ENCODE data around the gene SPOCD1.

The SPOCD1 gene

DNA sequence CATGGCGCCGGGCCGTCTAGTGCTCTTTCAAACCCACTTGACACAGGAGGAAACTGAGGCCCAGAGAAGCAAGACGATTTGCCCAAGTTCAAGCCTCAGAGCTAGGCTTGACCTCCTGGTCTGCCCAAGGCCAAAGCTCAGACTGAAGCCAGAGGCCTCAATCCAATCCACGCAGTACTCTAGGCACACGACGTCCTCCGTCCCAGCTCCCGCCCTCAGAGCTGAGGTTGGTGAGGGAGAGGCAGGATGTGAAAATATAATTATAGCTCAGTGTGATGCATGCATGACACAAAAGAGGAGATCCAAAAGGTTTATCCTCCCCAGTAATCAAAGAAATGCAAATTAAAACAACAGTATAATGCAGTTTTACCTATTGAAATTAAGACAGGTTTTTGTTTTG is 36.1 kb downstream of the SPOCD1 start:
- no peak for DNase-seq (ENCODE audit: low read depth, low spot score)
- CTCF ChIA-PET = interaction anchor here (1.3 to 4.5 kb wide), 5 partner anchors 9 to 34 kb away, joined by 3 to 28 read pairs (median 4); no protein-coding TSS in a partner anchor
- no peak overlapping the region for H3K4me3 ChIP-seq (ENCODE audit: low read depth, low read length)
- TF ChIP-seq, protein P1, sequence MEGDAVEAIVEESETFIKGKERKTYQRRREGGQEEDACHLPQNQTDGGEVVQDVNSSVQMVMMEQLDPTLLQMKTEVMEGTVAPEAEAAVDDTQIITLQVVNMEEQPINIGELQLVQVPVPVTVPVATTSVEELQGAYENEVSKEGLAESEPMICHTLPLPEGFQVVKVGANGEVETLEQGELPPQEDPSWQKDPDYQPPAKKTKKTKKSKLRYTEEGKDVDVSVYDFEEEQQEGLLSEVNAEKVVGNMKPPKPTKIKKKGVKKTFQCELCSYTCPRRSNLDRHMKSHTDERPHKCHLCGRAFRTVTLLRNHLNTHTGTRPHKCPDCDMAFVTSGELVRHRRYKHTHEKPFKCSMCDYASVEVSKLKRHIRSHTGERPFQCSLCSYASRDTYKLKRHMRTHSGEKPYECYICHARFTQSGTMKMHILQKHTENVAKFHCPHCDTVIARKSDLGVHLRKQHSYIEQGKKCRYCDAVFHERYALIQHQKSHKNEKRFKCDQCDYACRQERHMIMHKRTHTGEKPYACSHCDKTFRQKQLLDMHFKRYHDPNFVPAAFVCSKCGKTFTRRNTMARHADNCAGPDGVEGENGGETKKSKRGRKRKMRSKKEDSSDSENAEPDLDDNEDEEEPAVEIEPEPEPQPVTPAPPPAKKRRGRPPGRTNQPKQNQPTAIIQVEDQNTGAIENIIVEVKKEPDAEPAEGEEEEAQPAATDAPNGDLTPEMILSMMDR (IDR thresholded peaks at IDR 0.05; ENCODE audit: insufficient read depth, low read length, missing control alignments) = no peak
- POLR2A ChIA-PET = no interaction called here

DNA sequence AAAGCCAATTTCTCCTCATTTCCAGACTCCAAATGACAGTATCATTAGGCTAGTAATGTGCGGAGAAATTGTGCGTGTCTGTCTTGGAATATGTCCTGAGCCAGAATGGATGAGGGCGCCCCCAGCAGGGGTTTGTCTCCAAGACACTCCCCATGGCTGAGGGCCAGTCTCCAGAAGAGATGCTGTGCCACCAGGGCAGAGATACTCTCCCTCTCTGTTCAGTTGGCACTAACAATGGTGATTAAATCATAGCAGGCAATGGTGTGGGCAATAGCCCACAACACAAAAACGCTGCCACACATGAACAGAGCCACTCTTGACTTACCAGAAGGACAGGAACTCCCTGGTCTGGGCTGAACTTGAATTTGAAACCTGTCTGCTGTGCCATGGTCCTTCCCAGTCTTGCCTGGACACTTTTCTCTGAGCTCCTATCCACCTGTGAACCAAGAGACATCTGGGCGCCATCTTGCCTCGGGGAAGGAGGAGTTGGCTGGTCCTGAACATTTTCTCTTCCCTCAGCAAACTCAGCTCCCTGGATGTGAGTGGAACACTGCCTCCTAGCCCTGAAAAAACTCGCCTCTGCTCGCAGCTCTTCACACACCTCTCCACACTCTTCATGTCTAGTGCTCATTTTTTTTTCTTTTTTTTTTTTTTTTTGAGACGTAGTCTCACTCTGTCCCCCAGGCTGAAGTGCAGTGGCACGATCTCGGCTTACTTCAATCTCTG is 36.9 kb downstream of the SPOCD1 start:
- POLR2A ChIA-PET = no interaction called here
- CTCF ChIA-PET = interaction anchor here (1.3 to 4.5 kb wide), 5 partner anchors 10 to 33 kb away, joined by 3 to 28 read pairs (median 4); no protein-coding TSS in a partner anchor
- DNase-seq (ENCODE audit: low read depth, low spot score) = no peak
- no peak overlapping the region for H3K4me3 ChIP-seq (ENCODE audit: low read depth, low read length)
- TF ChIP-seq, protein P1 (IDR thresholded peaks at IDR 0.05; ENCODE audit: insufficient read depth, low read length, missing control alignments) = no peak

DNA sequence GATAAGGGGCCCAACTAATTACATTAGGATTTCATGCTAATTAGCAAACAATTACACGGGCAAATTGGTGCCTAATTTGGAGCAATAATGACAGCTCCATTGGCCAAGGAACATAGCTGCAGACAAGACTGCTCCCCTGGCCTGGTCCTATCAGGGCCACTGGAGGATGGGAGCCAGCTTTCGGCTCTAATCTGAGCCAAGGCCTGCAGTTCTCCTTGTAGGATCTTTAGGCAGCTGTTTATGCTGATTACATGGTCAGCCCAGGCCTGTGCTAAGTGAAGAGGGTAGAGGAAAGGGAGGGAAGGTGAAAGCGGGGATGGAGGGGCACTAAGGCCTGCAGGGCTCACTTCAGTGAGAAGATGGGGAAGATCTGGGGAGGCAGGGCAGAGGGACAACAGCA is 39.3 kb downstream of the SPOCD1 start:
- ChIA-PET POLR2A (interaction anchor here (0.6 kb wide), 1 partner anchor 13 kb away, joined by 3 read pairs; no protein-coding TSS in a partner anchor), CTCF (interaction anchor here (1.0 to 4.5 kb wide), 6 partner anchors 11 to 187 kb away, joined by 3 to 28 read pairs (median 4); no protein-coding TSS in a partner anchor)
- no peak overlapping the region for H3K4me3 ChIP-seq (ENCODE audit: low read depth, low read length)
- TF ChIP-seq, protein P1 (IDR thresholded peaks at IDR 0.05; ENCODE audit: insufficient read depth, low read length, missing control alignments) = no peak
- no peak for DNase-seq (ENCODE audit: low read depth, low spot score)

DNA sequence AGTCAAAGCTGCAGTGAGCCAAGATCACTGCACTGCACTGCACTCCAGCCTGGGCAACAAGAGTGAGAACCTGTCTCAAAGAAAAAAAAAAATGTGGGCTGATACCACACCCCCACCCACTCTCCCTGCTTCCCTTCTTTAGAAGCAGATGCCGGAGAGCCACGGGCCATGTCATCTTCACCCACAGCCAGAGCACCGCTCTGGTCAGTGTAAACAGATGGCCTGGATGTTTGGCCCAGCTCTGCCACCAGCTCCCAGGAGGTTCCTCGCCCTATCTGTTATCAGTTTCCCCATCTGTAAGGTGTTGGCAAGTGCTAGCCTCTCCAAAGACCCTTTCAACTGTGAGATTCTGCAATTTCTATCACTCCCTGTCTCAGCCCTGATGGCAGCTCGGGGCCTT is 39.8 kb downstream of the SPOCD1 start:
- H3K4me3 ChIP-seq (ENCODE audit: low read depth, low read length) = no peak overlapping the region
- no peak for DNase-seq (ENCODE audit: low read depth, low spot score)
- TF ChIP-seq, protein P1 (IDR thresholded peaks at IDR 0.05; ENCODE audit: insufficient read depth, low read length, missing control alignments) = no peak
- CTCF ChIA-PET = interaction anchor here (1.0 to 4.5 kb wide), 6 partner anchors 11 to 188 kb away, joined by 4 to 28 read pairs (median 6); partner anchors contain the start of gene ADGRB2
- POLR2A ChIA-PET = no interaction called here

DNA sequence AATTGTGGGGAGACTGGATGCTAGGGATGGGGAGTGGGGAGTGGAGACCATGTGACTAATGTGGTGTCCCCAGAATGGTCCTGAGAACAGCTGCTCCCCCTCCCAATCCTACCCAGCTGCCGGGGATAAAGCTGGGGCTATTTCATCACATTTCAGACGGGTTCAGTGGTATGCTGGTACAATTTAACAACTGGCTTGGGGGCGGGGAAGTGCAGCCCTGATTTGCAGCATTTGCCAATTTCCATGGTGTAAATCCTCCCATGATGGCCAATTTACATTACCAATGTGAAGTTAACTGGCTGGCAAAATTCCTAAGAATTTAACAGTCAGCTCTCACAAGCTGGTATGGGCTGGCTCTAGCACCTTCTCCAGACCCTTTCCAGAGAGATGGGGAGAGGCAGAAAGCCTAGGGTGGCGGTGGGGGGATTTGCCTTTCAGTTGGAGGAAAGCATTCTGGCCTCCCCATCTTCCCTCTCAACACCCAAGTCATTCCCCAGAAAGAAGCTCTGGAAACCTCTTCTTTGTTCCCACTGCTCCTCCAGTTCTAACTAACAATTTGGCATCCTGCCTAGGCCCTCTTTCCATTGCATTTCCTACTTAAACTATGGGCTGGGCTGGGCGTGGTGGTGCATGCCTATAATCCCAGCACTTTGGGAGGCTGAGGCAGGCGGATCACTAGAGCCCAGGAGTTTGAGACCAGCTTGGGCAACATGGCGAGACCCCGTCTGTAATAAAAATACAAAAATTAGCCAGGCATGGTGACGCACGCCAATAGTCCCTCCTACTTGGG is 40.4 kb downstream of the SPOCD1 start:
- CTCF ChIA-PET = interaction anchor here (1.4 to 2.6 kb wide), 5 partner anchors 10 to 189 kb away, joined by 4 to 10 read pairs (median 5); partner anchors contain the start of gene ADGRB2
- POLR2A ChIA-PET = no interaction called here
- no peak overlapping the region for H3K4me3 ChIP-seq (ENCODE audit: low read depth, low read length)
- no peak for DNase-seq (ENCODE audit: low read depth, low spot score)
- TF ChIP-seq, protein P1 (IDR thresholded peaks at IDR 0.05; ENCODE audit: insufficient read depth, low read length, missing control alignments) = no peak

DNA sequence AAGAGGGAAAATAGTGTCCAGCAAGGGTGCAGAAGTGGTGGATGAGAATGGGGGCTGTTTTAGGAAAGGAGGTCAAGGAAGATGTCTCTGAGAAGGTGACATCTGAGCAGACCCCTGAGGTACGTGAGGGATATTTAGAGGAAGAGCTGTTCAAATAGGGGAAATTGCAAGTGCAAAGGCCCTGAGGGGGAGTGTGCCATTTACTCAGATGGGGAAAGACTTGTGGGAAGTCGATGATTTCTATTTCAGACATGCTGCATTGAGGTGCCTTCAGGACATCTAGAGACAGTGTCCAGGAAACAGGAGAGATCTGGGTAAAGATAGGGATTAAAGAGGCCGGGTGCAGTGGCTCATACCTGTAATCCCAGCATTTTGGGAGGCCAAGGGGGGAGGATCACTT is 41.3 kb downstream of the SPOCD1 start:
- CTCF ChIA-PET = interaction anchor here (1.4 to 2.6 kb wide), 4 partner anchors 9 to 190 kb away, joined by 4 to 10 read pairs (median 6); partner anchors contain the start of gene ADGRB2
- TF ChIP-seq, protein P1 (IDR thresholded peaks at IDR 0.05; ENCODE audit: insufficient read depth, low read length, missing control alignments) = no peak
- no peak overlapping the region for H3K4me3 ChIP-seq (ENCODE audit: low read depth, low read length)
- POLR2A ChIA-PET = no interaction called here
- no peak for DNase-seq (ENCODE audit: low read depth, low spot score)
